ENCODE results near the gene TNFRSF9.
A peak's percentile ranks its signal among the peaks of the same experiment; 100 is the strongest.

TNFRSF9 gene

GRCh38 chr1:7905262-7905661, 35.4 kb downstream of the TNFRSF9 start:
- FAIRE-seq: no peak
- no peak for TF ChIP-seq POU2F2 (IDR thresholded peaks at IDR 0.05; ENCODE audit: low read depth, low read length)
- TF ChIP-seq POLR2A (IDR thresholded peaks at IDR 0.05; ENCODE audit: low read depth, low read length): no peak
- TF ChIP-seq SPI1 (IDR thresholded peaks at IDR 0.05; ENCODE audit: low read depth, low read length): no peak
- no peak for TF ChIP-seq TAF1 (IDR thresholded peaks at IDR 0.05; ENCODE audit: low read depth, low read length)
- TF ChIP-seq PAX5 (IDR thresholded peaks at IDR 0.05; ENCODE audit: insufficient read depth, low read length, severe bottlenecking): no peak
- TF ChIP-seq POLR2AphosphoS5 (IDR thresholded peaks at IDR 0.05; ENCODE audit: low read depth, low read length): no peak

GRCh38 chr1:7902478-7903085, 38.1 kb downstream of the TNFRSF9 start:
- peak; percentile 78 for FAIRE-seq
- DNase-seq (ENCODE audit: insufficient read length, low spot score): peak; percentile 49

More at GRCh38 chr1:7905262-7905661, 35.4 kb downstream of the TNFRSF9 start:
- DNase-seq (ENCODE audit: insufficient read length, low spot score): no peak

GRCh38 chr1:7899741-7900140, 40.9 kb downstream of the TNFRSF9 start:
- FAIRE-seq: no peak
- no peak for DNase-seq (ENCODE audit: insufficient read length, low spot score)
- TF ChIP-seq TAF1 (IDR thresholded peaks at IDR 0.05; ENCODE audit: low read depth, low read length): no peak
- no peak for TF ChIP-seq POLR2A (IDR thresholded peaks at IDR 0.05; ENCODE audit: low read depth, low read length)
- no peak for TF ChIP-seq SPI1 (IDR thresholded peaks at IDR 0.05; ENCODE audit: low read depth, low read length)
- TF ChIP-seq POU2F2 (IDR thresholded peaks at IDR 0.05; ENCODE audit: low read depth, low read length): no peak
- no peak for TF ChIP-seq POLR2AphosphoS5 (IDR thresholded peaks at IDR 0.05; ENCODE audit: low read depth, low read length)
- no peak for TF ChIP-seq PAX5 (IDR thresholded peaks at IDR 0.05; ENCODE audit: insufficient read depth, low read length, severe bottlenecking)

More at GRCh38 chr1:7902478-7903085, 38.1 kb downstream of the TNFRSF9 start:
- TF ChIP-seq POLR2A (IDR thresholded peaks at IDR 0.05; ENCODE audit: low read depth, low read length) (no peak), POU2F2 (IDR thresholded peaks at IDR 0.05; ENCODE audit: low read depth, low read length) (no peak), POLR2AphosphoS5 (IDR thresholded peaks at IDR 0.05; ENCODE audit: low read depth, low read length) (no peak), SPI1 (IDR thresholded peaks at IDR 0.05; ENCODE audit: low read depth, low read length) (no peak), TAF1 (IDR thresholded peaks at IDR 0.05; ENCODE audit: low read depth, low read length) (no peak), PAX5 (IDR thresholded peaks at IDR 0.05; ENCODE audit: insufficient read depth, low read length, severe bottlenecking) (no peak)

- TF ChIP-seq POLR2AphosphoS5 (IDR thresholded peaks at IDR 0.05; ENCODE audit: low read depth, low read length) (no peak), SPI1 (IDR thresholded peaks at IDR 0.05; ENCODE audit: low read depth, low read length) (no peak), POLR2A (IDR thresholded peaks at IDR 0.05; ENCODE audit: low read depth, low read length) (no peak), POU2F2 (IDR thresholded peaks at IDR 0.05; ENCODE audit: low read depth, low read length) (no peak), TAF1 (IDR thresholded peaks at IDR 0.05; ENCODE audit: low read depth, low read length) (no peak), PAX5 (IDR thresholded peaks at IDR 0.05; ENCODE audit: insufficient read depth, low read length, severe bottlenecking) (no peak)
- DNase-seq (ENCODE audit: insufficient read length, low spot score): no peak
- FAIRE-seq: no peak
Observed at GRCh38 chr1:7898962-7899361, 41.7 kb downstream of the TNFRSF9 start.

- DNase-seq (ENCODE audit: insufficient read length, low spot score) (no peak), FAIRE-seq (no peak)
- no peak for TF ChIP-seq SPI1 (IDR thresholded peaks at IDR 0.05; ENCODE audit: low read depth, low read length)
- no peak for TF ChIP-seq PAX5 (IDR thresholded peaks at IDR 0.05; ENCODE audit: insufficient read depth, low read length, severe bottlenecking)
- no peak for TF ChIP-seq POLR2AphosphoS5 (IDR thresholded peaks at IDR 0.05; ENCODE audit: low read depth, low read length)
- TF ChIP-seq POLR2A (IDR thresholded peaks at IDR 0.05; ENCODE audit: low read depth, low read length): no peak
Observed at GRCh38 chr1:7896994-7897393, 43.6 kb downstream of the TNFRSF9 start.

GRCh38 chr1:7893529-7894180, 47.0 kb downstream of the TNFRSF9 start:
- no peak for TF ChIP-seq POLR2AphosphoS5 (IDR thresholded peaks at IDR 0.05; ENCODE audit: low read depth, low read length)
- TF ChIP-seq TAF1 (IDR thresholded peaks at IDR 0.05; ENCODE audit: low read depth, low read length): no peak
- TF ChIP-seq SPI1 (IDR thresholded peaks at IDR 0.05; ENCODE audit: low read depth, low read length): no peak
- TF ChIP-seq POU2F2 (IDR thresholded peaks at IDR 0.05; ENCODE audit: low read depth, low read length): no peak
- no peak for TF ChIP-seq POLR2A (IDR thresholded peaks at IDR 0.05; ENCODE audit: low read depth, low read length)
- no peak for TF ChIP-seq PAX5 (IDR thresholded peaks at IDR 0.05; ENCODE audit: insufficient read depth, low read length, severe bottlenecking)
- no peak for FAIRE-seq
- no peak for DNase-seq (ENCODE audit: insufficient read length, low spot score)

GRCh38 chr1:7891804-7892203, 48.8 kb downstream of the TNFRSF9 start:
- TF ChIP-seq TAF1 (IDR thresholded peaks at IDR 0.05; ENCODE audit: low read depth, low read length): no peak
- TF ChIP-seq PAX5 (IDR thresholded peaks at IDR 0.05; ENCODE audit: insufficient read depth, low read length, severe bottlenecking): no peak
- TF ChIP-seq POU2F2 (IDR thresholded peaks at IDR 0.05; ENCODE audit: low read depth, low read length): no peak
- no peak for TF ChIP-seq SPI1 (IDR thresholded peaks at IDR 0.05; ENCODE audit: low read depth, low read length)
- TF ChIP-seq POLR2AphosphoS5 (IDR thresholded peaks at IDR 0.05; ENCODE audit: low read depth, low read length): no peak
- no peak for TF ChIP-seq POLR2A (IDR thresholded peaks at IDR 0.05; ENCODE audit: low read depth, low read length)
- no peak for DNase-seq (ENCODE audit: insufficient read length, low spot score)
- FAIRE-seq: no peak

- FAIRE-seq: no peak
- TF ChIP-seq SPI1 (IDR thresholded peaks at IDR 0.05; ENCODE audit: low read depth, low read length): no peak
- TF ChIP-seq POLR2AphosphoS5 (IDR thresholded peaks at IDR 0.05; ENCODE audit: low read depth, low read length): no peak
- TF ChIP-seq TAF1 (IDR thresholded peaks at IDR 0.05; ENCODE audit: low read depth, low read length): no peak
- no peak for TF ChIP-seq PAX5 (IDR thresholded peaks at IDR 0.05; ENCODE audit: insufficient read depth, low read length, severe bottlenecking)
- no peak for TF ChIP-seq POU2F2 (IDR thresholded peaks at IDR 0.05; ENCODE audit: low read depth, low read length)
- DNase-seq (ENCODE audit: insufficient read length, low spot score): no peak
Observed at GRCh38 chr1:7890853-7891252, 49.8 kb downstream of the TNFRSF9 start.

GRCh38 chr1:7888248-7889081, 52.2 kb downstream of the TNFRSF9 start:
- TF ChIP-seq POU2F2 (IDR thresholded peaks at IDR 0.05; ENCODE audit: low read depth, low read length) (no peak), PAX5 (IDR thresholded peaks at IDR 0.05; ENCODE audit: insufficient read depth, low read length, severe bottlenecking) (no peak), POLR2AphosphoS5 (IDR thresholded peaks at IDR 0.05; ENCODE audit: low read depth, low read length) (no peak), SPI1 (IDR thresholded peaks at IDR 0.05; ENCODE audit: low read depth, low read length) (no peak), POLR2A (IDR thresholded peaks at IDR 0.05; ENCODE audit: low read depth, low read length) (no peak), TAF1 (IDR thresholded peaks at IDR 0.05; ENCODE audit: low read depth, low read length) (no peak)
- FAIRE-seq (no peak), DNase-seq (ENCODE audit: insufficient read length, low spot score) (no peak)
